WI38 (cell line): ENCODE data around the gene MSI2.

Experiments
- H3K4me3 ChIP-seq: 2 replicates; pipeline ENCODE4 v1.5.1; 2011; ENCODE audit warnings: low read depth, mild to moderate bottlenecking, control low read depth, low read length
- CTCF ChIP-seq: IDR thresholded peaks from 2 replicates; pipeline ENCODE4 v1.5.1; 2012; ENCODE audit warnings: low read depth, mild to moderate bottlenecking, control low read depth, low read length

MSI2 gene

GRCh38 chr17:57373756-57374155 is 117.4 kb downstream of the MSI2 start:
- H3K4me3 ChIP-seq: no peak overlapping the region

GRCh38 chr17:57375040-57375769 is 118.9 kb downstream of the MSI2 start:
- no peak overlapping the region for H3K4me3 ChIP-seq
- no peak for TF ChIP-seq CTCF

More at GRCh38 chr17:57373756-57374155, 117.4 kb downstream of the MSI2 start:
- TF ChIP-seq CTCF: no peak

- H3K4me3 ChIP-seq: no peak overlapping the region
- no peak for TF ChIP-seq CTCF
Measured at GRCh38 chr17:57375770-57376225, 119.5 kb downstream of the MSI2 start.

- TF ChIP-seq CTCF: no peak
- no peak overlapping the region for H3K4me3 ChIP-seq
Measured at GRCh38 chr17:57377094-57377493, 120.8 kb downstream of the MSI2 start.

- no peak overlapping the region for H3K4me3 ChIP-seq
- no peak for TF ChIP-seq CTCF
Measured at GRCh38 chr17:57379237-57379894, 123.0 kb downstream of the MSI2 start.

GRCh38 chr17:57379895-57380434 is 123.6 kb downstream of the MSI2 start:
- no peak overlapping the region for H3K4me3 ChIP-seq
- TF ChIP-seq CTCF: no peak

GRCh38 chr17:57381498-57381897 is 125.2 kb downstream of the MSI2 start:
- H3K4me3 ChIP-seq: no peak overlapping the region
- no peak for TF ChIP-seq CTCF
